Epidermal melanocyte (primary cell): ENCODE data around the gene REEP5.
"Not testable (repeated sequence)": the region's sequence is repeated elsewhere in the genome, so short reads cannot be mapped to it uniquely, and the experiment has no call there.

ENCODE experiments used
- DNase-seq: peaks from one replicate; pipeline ENCODE4 v3.0.0; 2011; ENCODE audit warnings: low spot score; ENCODE audit not compliant: insufficient read length

Gene REEP5

DNA sequence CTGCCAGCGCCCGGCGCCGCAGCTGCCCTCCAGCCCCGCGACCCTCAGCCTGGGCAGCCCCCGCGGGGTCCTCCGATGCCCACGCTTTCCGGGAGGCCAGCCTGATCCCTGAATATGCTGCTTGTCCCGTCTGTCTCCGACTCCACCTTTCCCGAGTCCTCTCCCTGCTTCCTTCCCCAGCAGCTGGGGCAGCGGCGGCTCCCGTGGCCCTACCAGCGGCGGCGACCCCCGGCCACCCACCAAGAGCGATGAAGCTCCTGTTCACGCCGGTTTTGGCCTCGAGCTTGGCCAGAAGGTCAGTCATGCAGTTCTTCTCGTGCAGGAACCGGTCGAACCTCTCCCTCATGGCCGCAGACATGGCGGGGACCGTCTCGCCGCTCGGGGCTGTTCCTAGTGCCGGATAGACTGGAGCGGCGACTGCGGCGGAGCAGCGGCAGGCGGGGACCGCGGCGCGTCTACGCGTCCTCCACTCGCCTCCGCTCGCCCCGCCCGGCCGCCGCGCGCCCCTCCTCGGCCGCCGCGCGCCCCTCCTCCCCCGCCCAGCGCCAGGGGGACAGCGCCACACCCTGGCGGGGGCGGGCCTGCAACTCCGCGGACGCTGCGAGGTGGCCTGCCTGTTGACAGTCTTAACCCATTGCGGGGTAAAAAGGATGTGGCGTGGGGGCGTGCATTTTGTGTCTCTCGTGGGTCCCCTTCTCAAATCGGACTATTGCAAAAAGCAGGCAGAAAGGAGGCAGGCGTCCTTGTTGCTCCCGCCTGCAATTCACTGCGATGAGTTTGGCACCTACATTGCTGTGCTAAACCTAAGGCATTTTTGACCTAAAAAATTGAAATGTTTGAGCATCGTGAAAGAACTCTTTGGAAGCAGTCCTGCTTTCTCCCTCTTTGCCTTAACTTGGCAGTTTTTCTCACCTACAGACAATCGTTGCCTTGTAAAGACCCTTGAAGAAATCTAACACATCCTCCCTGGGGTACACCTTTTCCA, at the start of gene REEP5:
Gene REEP5 (minus strand): TSS at position 395 of the 985 bp plus-strand sequence. CDS start 37 bp downstream, at position 358.
- peak; percentile 73 for DNase-seq

DNA sequence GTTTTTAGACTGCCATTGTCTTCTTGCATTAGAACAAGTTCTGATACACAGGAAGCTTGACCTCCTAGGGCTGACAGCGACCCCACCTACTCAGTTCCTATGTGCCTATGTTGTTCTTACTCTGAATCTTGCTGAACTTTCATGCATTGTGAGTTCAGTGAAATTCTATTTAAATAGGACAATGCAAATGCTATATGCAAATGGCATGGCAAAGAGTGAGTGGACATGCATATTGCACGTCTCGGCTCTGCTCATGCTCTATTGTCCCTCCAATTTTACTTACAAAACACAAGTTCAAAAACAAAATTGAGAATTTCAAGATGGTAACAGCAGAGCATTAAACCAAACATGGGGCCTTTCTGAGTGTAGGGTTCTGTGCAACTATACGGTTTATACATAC, 49.2 kb upstream of the REEP5 start:
- DNase-seq = no peak

DNA sequence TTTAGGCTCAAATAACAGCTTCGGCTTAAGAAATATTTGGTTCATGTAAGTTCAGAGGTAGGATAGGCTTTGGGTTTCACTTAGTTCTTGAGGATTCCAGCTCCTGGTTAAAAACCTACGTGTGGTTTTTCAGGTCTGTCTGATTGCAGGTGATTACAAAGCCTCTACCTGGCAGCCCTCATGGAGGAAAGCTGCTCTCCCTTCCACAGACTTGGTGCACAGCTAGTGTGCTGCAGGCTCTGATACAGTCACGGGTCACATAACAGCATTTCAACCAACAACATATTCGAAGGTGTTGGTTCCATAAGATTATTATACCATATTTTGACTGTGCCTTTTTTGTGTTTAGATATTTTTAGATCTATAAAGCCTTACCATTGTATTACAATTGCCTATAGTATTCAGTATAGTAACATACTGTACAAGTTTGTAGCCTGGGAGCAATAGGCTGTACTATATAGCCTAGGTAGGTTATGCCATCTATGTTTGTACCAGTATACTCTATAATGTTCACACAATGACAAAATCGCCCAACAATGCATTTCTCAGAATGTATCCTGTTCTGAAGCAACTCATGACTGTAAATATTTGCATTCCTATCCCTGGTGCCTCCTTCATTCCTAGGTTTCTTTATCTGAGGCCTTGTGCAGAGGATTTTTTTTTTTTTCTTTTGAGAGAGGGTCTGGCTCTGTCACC, 46.5 kb upstream of the REEP5 start:
- no peak for DNase-seq

DNA sequence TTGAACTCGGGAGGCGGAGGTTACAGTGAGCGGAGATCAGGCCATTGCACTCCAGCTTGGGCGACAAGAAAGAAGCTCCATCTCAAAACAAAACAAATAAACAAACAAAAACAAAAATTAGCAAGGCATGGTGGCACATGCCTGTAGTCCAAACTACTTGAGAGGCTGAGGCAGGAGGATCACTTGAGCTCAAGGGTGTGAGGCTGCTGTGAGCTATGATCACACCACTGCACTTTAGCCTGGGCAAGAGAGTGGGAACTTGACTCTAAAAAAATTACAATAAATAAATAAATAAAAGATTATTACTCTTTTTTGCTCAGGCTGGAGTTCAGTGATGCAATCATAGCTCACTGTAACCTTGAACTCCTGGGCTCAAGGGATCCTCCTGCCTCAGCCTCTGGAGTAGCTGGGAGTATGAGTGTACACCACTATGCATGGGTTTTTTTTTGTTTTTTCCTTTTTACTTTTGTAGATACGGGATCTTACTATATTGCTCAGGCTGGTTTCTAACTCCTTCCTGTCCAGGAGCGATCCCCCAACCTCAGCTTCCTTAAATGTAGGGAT, 45.6 kb upstream of the REEP5 start:
- DNase-seq = no peak

DNA sequence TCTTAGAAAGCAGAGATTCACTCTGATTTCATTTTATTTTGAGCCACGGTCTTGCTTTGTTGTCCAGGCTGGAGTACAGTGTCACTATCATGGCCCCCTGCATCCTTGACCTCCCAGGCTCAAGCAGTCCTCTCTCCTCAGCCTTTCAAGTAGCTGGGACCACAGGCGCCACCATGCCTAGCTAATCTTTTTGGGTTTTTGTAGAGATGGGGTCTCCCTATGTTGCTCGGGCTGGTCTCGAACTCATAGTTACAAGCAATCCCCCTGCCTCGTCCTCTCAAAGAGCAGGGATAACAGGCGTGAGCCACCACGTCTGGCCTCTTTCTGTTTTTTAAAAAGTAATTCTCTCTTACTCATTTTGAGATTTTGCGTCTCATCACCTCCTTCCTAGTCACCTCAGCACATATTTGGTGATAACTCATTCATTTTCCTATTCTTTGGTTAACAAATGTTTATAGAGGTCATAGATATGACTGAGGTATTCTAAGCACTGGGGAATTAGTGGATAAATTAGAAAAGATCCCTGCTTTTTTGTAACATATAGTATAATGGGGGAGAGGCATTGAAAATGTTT, 43.8 kb upstream of the REEP5 start:
- DNase-seq = no peak

DNA sequence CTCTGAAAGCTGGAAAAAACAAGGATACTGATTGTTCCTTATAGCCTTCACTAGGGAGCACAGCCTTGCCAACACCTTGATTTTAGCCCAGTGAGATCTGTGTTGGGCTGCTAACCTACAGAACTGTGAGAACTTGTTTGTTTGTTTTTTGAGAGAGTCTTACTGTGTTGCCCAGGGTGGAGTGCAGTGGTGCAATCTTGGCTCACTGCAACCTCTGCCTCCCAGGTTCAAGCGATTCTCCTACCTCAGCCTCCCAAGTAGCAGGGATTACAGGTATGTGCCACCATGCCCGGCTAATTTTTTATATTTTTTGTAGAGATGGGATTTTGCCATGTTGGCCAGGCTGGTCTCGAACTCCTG, 41.3 kb upstream of the REEP5 start:
- not testable (repeated sequence) for DNase-seq

DNA sequence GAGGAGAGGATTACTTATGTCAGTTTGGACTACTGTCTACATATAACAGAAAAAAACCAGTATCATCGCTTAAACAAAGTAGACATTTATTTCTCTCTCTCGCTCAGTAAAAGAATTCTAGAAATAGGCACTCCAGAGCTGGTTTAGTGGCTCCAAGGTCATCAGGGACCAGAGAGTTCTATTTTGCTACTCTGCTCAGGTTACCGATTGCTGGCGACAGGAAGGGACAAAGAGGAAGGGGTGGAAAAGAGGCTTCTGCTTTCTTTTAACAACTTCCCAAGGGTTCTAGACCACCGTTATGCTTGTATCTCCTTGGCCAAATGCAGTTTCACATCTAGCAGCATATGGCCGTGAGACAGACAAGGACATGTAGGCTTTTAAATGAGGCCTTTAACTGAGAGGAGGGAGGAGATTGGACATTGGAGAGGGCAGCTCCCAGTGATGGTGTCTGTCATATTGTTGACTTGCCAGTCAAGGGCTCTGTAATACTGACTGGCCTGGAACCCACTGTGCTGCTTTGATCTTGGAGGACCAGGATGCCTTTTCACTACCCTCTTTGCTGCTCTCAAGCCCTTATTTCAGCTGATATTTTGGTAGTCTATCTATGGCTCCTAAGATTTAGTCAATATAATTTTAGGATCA, 39.0 kb upstream of the REEP5 start:
- no peak for DNase-seq

DNA sequence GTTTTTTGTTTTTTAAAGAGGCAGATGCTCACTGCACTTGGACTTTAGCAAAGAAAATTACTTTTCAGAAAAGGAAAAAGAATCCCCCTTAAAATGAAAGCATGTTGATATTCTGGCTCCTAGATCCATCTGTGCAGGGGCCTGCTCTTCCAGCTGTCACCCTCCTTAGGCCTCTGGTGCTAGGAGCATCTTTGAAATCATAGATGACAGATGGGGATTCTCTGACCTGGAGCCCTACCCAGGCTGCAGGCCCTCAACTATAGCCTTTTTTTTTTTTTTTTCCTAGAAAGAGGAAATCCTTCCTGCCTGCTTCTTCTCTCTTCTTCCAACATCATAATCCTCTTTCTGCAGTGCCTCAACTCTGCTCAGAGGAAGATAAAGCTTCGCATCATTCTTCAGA, 38.3 kb upstream of the REEP5 start:
- DNase-seq = no peak

DNA sequence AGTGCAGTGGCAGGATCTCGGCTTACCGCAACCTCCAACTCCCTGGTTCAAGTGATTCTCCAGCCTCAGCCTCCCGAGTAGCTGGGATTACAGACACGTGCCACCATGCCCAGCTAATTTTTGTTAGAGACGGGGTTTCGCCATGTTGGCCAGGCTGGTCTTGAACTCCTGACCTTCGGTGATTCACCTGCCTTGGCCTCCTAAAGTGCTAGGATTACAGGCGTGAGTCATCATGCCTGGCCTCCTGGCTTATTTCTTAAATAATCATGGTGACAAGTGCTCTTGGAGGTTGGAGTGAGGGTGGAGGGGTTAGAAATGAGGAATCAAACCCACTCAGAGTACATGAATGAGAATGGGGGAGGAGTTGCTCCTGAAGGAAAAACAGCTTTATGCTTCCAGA, 37.8 kb upstream of the REEP5 start:
- DNase-seq = not testable (repeated sequence)

DNA sequence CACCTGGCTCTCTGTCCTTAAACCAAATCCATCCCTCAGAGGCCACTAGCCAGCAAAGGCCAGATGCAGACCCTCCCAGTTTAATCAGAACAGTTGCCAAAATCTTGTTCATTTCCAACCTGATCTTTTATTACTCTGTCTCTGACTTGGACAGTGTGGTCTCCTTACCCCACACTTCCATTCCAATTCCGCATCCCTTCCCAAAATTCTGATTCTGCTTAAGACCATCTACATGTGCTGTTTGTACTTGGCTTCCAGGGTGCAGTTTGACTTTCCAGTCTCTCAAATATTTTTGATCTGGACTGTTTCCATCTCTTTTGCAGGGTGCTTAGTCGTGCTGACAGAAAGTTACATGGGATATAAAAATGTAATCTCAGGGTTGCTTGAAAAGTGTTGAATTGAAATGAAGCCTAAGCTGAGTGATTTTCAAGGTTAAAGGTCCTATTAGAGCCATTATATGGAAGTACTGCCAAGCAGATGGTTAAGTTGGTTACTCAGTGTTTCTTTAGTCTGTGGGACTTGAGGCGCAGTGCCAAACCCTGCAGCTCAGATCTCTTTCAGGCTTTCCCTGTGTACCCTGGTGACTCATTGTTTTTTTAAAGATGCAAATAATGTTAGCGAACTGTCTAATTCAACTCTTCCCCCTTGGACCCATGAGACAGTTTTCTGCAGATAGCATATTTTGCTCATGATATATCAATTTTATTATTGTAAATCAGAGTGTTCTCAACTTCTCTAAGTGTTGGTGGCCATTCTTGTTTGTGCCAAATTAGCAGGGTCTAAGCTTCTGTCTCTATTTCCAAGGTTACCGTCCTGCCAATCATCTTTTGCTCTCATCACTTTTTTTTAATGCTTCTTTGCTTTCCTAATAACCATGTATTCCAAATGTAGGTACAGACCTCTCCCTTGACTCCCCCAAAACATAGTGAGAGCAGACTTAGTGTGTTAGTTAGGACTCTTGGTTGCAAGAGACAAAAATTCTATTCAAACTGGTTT, 36.4 kb upstream of the REEP5 start:
- peak; percentile 85 for DNase-seq

DNA sequence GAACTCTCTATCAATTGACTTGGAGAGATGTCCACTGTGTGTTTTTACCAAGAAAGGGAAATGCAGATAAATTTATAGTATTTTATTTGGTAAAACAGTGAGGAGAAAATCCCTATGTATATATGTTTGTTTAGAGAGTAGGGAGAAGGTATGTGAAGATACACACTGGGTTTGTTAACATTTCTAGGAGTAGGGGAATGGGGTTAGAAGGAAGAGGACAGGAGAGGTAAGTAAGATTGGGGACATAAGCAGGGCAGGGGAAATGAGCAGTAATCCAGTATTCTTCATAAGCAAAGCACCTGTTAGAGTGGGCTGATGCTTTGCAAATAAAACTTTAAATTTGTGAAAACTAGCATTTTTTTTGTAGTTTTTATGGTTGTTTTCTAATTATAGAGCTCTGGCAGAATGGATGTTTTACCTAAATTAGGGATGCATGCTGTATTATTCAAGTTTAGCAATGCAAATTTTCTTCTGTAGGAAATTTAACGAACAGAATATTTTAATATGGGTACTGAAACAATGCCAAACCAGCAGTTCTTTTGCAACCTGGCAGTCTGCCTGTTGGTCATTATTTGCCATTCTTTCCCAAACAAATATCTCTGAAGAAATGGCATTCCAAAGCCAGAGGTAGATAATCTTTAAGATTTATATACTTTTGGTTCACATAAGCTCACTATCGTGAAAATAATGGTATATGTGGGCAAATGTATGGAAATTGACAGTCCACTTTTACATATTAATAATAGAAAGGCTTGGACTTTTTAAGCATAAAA, 35.2 kb upstream of the REEP5 start:
- DNase-seq = peak; percentile 21

DNA sequence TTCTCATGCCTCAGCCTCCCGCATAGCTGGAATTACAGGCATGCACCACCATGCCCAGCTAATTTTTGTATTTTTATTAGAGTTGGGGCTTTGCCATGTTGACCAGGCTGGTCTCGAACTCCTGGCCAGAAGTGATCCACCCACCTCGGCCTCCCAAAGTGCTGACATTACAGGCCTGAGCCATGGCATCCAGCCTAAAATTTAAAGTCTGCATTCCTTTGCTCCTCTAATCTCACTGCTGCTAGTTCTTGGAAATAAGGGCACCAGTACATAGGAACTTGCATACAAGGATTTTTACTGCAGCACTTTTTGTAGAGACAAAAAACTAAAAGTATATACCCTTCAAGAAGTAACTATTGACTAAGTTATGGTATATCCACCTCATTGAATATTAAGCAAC, 34.6 kb upstream of the REEP5 start:
- no peak for DNase-seq

DNA sequence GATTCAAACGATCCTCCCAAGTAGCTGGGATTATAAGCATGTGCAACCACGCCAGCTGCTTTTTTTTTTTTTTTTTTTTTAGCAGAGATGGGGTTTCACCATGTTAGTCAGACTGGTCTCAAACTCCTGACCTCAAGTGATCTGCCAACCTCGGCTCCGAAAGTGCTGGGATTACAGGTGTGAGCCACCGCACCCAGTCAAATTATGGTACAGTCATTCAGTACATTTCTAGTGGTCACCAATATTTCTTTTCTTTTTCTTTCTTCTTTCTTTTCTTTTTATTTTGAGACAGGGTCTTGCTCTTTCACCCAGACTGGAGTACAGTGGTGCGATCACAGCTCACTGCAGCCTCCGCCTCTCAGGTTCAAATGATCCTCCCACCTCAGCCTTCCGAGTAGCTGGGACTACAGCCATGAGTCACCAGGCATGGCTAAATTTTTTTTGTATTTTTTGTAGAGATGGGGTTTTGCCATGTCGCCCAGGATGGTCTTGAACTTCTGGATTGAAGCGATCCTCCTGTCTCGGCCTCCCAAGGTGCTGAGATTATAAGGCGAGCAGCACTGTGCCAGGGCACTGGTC, 29.2 kb upstream of the REEP5 start:
- no peak for DNase-seq

DNA sequence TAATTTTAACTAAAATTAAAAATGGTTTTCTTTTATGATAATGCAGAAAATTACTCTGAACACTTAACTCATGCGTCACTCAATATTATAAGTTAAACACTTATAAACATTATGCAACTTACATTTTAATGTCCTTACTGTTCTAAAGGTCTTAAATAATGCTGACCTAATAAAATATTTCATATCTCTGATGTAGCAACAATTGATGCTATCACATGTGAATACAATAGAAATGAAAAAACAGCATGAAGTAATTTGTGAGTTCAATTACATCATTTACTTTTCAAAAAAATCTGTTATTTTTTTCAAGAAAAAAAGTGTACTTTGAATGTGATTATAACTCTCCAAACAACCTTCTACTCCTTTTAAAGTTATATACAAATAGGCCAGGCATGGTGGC, 26.4 kb upstream of the REEP5 start:
- no peak for DNase-seq

DNA sequence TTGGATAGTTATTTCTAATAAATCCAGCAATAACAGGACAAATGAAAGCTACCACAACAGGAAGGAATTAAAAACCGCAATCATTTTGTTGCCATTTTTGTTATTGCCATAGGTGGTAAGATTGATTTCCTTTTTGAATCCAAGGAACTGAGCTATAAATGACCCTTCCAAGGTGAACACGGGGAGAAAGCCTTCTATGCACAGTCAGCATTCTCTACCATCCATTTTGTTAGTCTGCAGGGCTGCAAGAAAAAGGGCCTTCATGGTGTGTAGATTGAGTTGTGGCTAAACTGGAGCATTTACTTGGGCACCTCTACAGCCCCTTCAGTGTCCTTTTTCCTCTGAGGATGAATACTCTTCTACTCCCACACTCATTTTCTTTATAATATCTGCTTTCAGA, 18.6 kb upstream of the REEP5 start:
- DNase-seq = no peak

DNA sequence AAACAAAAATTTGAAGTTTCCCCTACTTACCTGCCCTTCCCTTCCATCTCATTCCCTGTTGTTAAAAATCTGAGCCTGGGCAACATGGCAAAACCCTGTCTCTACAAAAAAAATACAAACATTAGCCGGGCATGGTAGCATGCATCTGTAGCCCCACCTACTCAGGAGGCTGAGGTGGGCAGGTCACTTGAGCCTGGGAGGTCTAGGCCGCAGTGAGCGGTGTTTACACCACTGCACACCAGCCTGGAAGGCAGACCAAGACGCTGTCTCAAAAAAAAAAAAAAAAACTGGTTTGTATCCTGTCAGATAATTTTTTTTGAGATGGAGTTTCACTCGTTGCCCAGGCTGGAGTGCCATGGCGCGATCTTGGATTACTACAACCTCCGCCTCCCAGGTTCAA, 16.3 kb upstream of the REEP5 start:
- DNase-seq = no peak

DNA sequence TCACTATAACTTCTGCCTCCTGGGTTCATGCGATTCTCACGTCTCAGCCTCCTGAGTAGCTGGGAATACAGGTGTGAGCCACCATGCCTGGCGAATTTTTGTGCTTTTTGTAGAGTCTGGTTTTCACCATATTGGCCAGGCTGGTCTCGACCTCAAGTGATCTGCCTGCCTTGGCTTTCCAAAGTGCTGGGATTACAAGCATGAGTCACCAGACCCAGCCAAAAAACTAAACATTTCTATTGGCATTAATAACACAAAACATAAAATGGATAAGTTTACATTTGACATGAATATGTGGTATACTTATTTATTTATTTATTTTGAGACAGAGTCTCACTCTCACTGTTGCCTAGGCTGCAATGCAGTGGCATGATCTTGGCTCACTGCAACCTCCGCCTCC, 13.6 kb upstream of the REEP5 start:
- no peak for DNase-seq

DNA sequence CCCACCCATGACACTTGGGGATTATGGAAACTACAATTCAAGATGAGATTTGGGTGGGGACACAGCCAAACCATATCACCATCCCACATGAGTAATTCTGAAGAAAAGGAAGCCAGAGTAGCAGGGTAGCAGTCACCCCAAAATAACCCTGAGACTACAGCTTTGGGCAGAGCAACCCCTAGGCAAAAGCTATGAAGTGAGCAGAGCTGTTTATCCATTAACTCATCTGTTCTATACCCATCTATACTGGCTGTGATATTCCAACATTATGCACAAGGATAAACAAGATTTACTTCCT, 12.3 kb upstream of the REEP5 start:
- no peak for DNase-seq

DNA sequence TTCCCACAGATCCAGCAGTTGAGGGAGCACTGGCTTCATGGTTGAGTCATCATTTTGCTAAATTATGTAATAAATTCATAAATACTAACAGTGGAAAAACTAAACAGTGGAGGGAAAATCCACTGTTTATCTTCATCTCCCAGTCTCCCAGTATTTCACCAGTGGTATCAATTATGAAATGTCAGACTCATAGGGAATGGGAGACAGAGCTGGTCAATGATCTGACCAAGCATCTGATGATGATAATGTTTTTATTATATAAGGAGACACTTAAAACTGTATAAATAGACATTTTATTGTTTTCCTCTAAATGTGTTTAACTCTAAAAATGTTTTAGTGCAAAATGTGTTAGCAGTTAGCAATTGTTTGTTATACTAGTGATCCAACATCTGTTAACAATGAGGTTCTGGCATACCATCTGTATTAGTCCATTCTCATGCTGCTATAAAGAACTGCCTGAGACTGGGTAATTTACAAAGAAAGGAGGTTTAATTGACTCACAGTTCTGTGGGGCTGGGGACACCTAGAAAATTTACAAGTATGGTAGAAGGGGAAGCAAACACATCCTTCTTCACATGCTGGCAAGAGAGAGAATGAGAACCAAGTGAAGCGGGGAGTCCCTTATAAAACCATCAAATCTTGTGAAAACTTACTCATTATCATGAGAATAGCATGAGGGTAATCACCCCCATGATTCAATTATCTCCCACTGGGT, 11.8 kb upstream of the REEP5 start:
- no peak for DNase-seq
